GM19438 (cell line): ENCODE results near the gene CLCF1.

Source experiments
- ATAC-seq: cut with Tn5 transposase; IDR thresholded peaks from one replicate; pipeline ENCODE4 v1.9.1; 2021; ENCODE audit warnings: low read depth; ENCODE audit not compliant: unreplicated experiment

The CLCF1 gene

GRCh38 chr11:67372993-67373647, at the start of gene CLCF1:
Gene CLCF1 (minus strand): TSS chr11:67373598. CDS start chr11:67373539, 59 bp downstream.
- no peak for ATAC-seq

- ATAC-seq, result no peak
These were observed 49.5 kb upstream of the CLCF1 start for GRCh38 chr11:67422891-67423290.

- no peak for ATAC-seq
These were observed 48.1 kb upstream of the CLCF1 start for GRCh38 chr11:67421430-67422031.

GRCh38 chr11:67420646-67421429, 47.4 kb upstream of the CLCF1 start:
- peak; percentile 78 for ATAC-seq

- no peak for ATAC-seq
These were observed 46.8 kb upstream of the CLCF1 start for GRCh38 chr11:67420147-67420645.

GRCh38 chr11:67419325-67420049, 46.1 kb upstream of the CLCF1 start:
- no peak for ATAC-seq

- no peak for ATAC-seq
These were observed 45.3 kb upstream of the CLCF1 start for GRCh38 chr11:67418476-67419281.

- ATAC-seq, result no peak
These were observed 44.0 kb upstream of the CLCF1 start for GRCh38 chr11:67417425-67417824.

- no peak for ATAC-seq
These were observed 43.3 kb upstream of the CLCF1 start for GRCh38 chr11:67416416-67417335.

GRCh38 chr11:67415501-67416304, 42.3 kb upstream of the CLCF1 start, which contains the start of gene CARNS1:
Gene CARNS1 (plus strand): TSS chr11:67415678. CDS start chr11:67416200, 522 bp downstream.
- ATAC-seq, result no peak

- ATAC-seq, result no peak
These were observed 40.0 kb upstream of the CLCF1 start for GRCh38 chr11:67413266-67413849.

- ATAC-seq, result no peak
These were observed 39.2 kb upstream of the CLCF1 start for GRCh38 chr11:67412495-67413179.

- ATAC-seq, result no peak
These were observed 38.4 kb upstream of the CLCF1 start for GRCh38 chr11:67411785-67412152.

- no peak for ATAC-seq
These were observed 37.8 kb upstream of the CLCF1 start for GRCh38 chr11:67410984-67411784.

- ATAC-seq, result no peak
These were observed 37.0 kb upstream of the CLCF1 start for GRCh38 chr11:67410369-67410831.

- no peak for ATAC-seq
These were observed 36.5 kb upstream of the CLCF1 start for GRCh38 chr11:67409781-67410368.
